Thymus (tissue), 11 donors: Measurements from ENCODE around the gene POLD3. TPM values are rescaled to one million over a fixed set of nuclear protein-coding genes. Genes with fewer than 3 reads are reported as not detected.

ENCODE experiments used
- DNase-seq, 9 donors: peaks; one replicate each; pipeline ENCODE4 v3.0.0-alpha.2; 2013; ENCODE audit warnings: low spot score in 9 of 9, low read depth in 6 of 9, missing footprints in 1 of 9
- H3K27ac ChIP-seq, 2 donors: one replicate each; pipeline ENCODE4 v1.5.1; 2013; ENCODE audit warnings: control low read depth in 1 of 2, low read depth in 1 of 2, low read length in 1 of 2, mild to moderate bottlenecking in 1 of 2, moderate library complexity in 1 of 2
- H3K27me3 ChIP-seq, 2 donors: one replicate each; pipeline ENCODE4 v1.5.1; 2013; ENCODE audit warnings: low read length in 1 of 2; ENCODE audit not compliant: control insufficient read depth in 2 of 2, insufficient read depth in 1 of 2
- H3K36me3 ChIP-seq, 2 donors: one replicate each; pipeline ENCODE4 v1.5.1; 2013; ENCODE audit warnings: low read length in 1 of 2, mild to moderate bottlenecking in 1 of 2, moderate library complexity in 1 of 2; ENCODE audit not compliant: control insufficient read depth in 2 of 2, insufficient read depth in 2 of 2
- H3K4me1 ChIP-seq, 2 donors: one replicate each; pipeline ENCODE4 v1.5.1; 2013; ENCODE audit warnings: low read length in 2 of 2; ENCODE audit not compliant: control insufficient read depth in 2 of 2, insufficient read depth in 2 of 2
- H3K4me3 ChIP-seq, 2 donors: one replicate each; pipeline ENCODE4 v1.5.1; 2013; ENCODE audit warnings: low read length in 2 of 2, control low read depth in 1 of 2, mild to moderate bottlenecking in 1 of 2
- H3K9me3 ChIP-seq, 2 donors: one replicate each; pipeline ENCODE4 v1.5.1; 2013; ENCODE audit warnings: low read length in 1 of 2, mild to moderate bottlenecking in 1 of 2; ENCODE audit not compliant: control insufficient read depth in 2 of 2, insufficient read depth in 1 of 2
- WGBS: extraction: QIAGEN DNeasy Blood & Tissue Kit; methylation state at CpG from one replicate; pipeline ENCODE4 v1.1.7; 2013; 5-methylcytosine and 5-hydroxymethylcytosine counted together
- polyA plus RNA-seq: library from polyadenylated mRNA; stranded (reverse); fragments of 200-250 nt; gene quantifications from one replicate; pipeline ENCODE4 v1.2.3, GENCODE V29; 2013
- total RNA-seq: library from RNA; stranded (reverse); fragments of 120-200 nt; gene quantifications from one replicate; pipeline ENCODE4 v1.2.4, GENCODE V29; 2013
- donor health status: healthy.

The POLD3 gene
- total and polyA plus RNA-seq, 2 donors, result 7.5 to 12.3 TPM

- Histone ChIP-seq H3K36me3 (no peaks in the 10 kb centered on the region), H3K27ac (no peak overlapping the region), H3K27me3 (no peaks in the 10 kb centered on the region), H3K4me1 (no peaks in the 10 kb centered on the region), H3K9me3 (no peaks in the 10 kb centered on the region), H3K4me3 (no peak overlapping the region)
- DNase-seq, result no peak
- 96% methylated on average over 7 of the region's 7 CpGs for WGBS
Observed at GRCh38 chr11:74673693-74674360, 81.4 kb downstream of the POLD3 start.

DNA sequence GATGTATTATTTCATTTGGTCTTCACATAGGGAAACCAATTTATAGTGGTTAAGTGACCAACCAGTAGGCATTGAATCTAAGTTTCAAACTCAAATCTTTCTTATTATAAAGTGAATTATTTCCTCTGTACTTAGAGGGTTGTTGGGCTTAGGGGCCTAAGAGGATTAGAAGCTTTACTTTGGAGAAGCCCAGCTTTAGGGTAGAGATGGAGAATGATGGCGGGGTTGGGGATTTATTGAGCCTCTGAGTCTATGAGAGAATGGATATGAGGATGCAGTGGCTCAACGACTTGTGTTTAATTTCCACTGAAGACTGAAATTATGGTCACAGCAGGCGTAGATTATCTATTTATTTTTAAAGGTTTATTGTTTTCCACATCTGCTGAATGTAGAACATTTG lies 83.4 kb downstream of the POLD3 start:
- no peaks in the 10 kb centered on the region for H3K36me3 ChIP-seq
- 95% methylated on average over 3 of the region's 3 CpGs for WGBS
- H3K27me3 ChIP-seq, result peaks cover 0 to under 1% of the 10 kb centered on the region in 2 donors
- H3K4me3 ChIP-seq, result no peak overlapping the region
- no peaks in the 10 kb centered on the region for H3K4me1 ChIP-seq
- no peaks in the 10 kb centered on the region for H3K9me3 ChIP-seq
- no peak for DNase-seq
- H3K27ac ChIP-seq, result no peak overlapping the region

- Histone ChIP-seq H3K9me3 (no peaks in the 10 kb centered on the region), H3K36me3 (no peaks in the 10 kb centered on the region), H3K4me3 (no peak overlapping the region), H3K27me3 (peaks cover 0 to 3% of the 10 kb centered on the region in 2 donors), H3K4me1 (no peaks in the 10 kb centered on the region), H3K27ac (no peak overlapping the region)
- no peak for DNase-seq
- WGBS, result 96% methylated on average over 5 of the region's 5 CpGs
Observed at GRCh38 chr11:74676596-74676995, 84.2 kb downstream of the POLD3 start.

DNA sequence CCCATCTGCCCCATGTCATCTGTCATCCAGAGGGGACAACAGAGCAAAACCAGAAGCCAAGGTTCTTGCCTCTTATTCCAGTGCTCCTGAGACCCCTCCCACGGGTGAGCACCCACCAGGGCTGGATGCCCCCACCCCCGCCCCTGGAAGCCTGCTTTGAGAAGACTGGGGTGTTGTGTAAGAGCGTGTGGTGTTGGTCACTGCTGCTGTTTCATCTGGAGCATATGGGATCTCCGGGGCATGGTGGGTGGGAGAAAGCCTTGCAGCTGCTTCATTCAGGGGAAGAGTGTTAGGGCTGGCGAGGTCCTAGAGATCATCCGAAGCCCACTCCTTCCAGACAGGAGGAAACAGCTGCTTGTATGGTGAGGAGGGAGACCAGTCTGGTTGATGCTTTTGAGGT lies 84.7 kb downstream of the POLD3 start:
- Histone ChIP-seq H3K9me3 (no peaks in the 10 kb centered on the region), H3K27ac (no peak overlapping the region), H3K27me3 (peaks cover 0 to 9% of the 10 kb centered on the region in 2 donors), H3K36me3 (no peaks in the 10 kb centered on the region), H3K4me1 (no peaks in the 10 kb centered on the region), H3K4me3 (no peak overlapping the region)
- 91% methylated on average over 6 of the region's 6 CpGs for WGBS
- no peak for DNase-seq

GRCh38 chr11:74678041-74678440 lies 85.7 kb downstream of the POLD3 start:
- H3K4me3 ChIP-seq, result no peak overlapping the region
- no peaks in the 10 kb centered on the region for H3K36me3 ChIP-seq
- no peaks in the 10 kb centered on the region for H3K4me1 ChIP-seq
- no peak for DNase-seq
- H3K27ac ChIP-seq, result no peak overlapping the region
- 96% methylated on average over 5 of the region's 5 CpGs for WGBS
- no peaks in the 10 kb centered on the region for H3K9me3 ChIP-seq
- peaks cover 5 to 18% of the 10 kb centered on the region in 2 donors for H3K27me3 ChIP-seq

GRCh38 chr11:74678591-74679512 lies 86.5 kb downstream of the POLD3 start:
- WGBS, result 92% methylated on average over 13 of the region's 13 CpGs
- Histone ChIP-seq H3K27me3 (peaks cover 12 to 26% of the 10 kb centered on the region in 2 donors), H3K4me1 (no peaks in the 10 kb centered on the region), H3K4me3 (no peak overlapping the region), H3K27ac (no peak overlapping the region), H3K36me3 (no peaks in the 10 kb centered on the region), H3K9me3 (no peaks in the 10 kb centered on the region)
- DNase-seq, result no peak

DNA sequence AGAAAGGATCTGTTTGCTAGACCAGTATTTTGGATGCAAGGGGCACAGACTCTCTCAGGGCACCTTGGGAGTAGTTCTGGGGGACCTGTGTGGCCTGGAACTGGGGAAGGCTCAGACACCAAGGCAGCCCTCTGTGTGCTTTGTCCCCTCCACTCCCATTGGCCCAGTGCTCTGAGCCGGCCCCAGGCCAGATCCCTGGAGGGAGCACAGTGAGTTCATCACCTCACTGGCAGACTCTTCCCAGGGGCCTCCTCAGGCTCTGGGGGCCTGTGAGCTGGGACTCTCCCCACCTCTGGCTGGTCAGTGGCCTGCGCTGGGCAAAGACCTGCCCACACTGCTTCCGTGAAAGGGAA lies 87.1 kb downstream of the POLD3 start:
- H3K27me3 ChIP-seq, result peaks cover 18 to 32% of the 10 kb centered on the region in 2 donors
- no peaks in the 10 kb centered on the region for H3K4me1 ChIP-seq
- WGBS, result 98% methylated on average over 3 of the region's 3 CpGs
- no peaks in the 10 kb centered on the region for H3K36me3 ChIP-seq
- no peak for DNase-seq
- H3K9me3 ChIP-seq, result no peaks in the 10 kb centered on the region
- no peak overlapping the region for H3K4me3 ChIP-seq
- H3K27ac ChIP-seq, result no peak overlapping the region

- Histone ChIP-seq H3K4me1 (no peaks in the 10 kb centered on the region), H3K9me3 (no peaks in the 10 kb centered on the region), H3K4me3 (no peak overlapping the region), H3K27ac (no peak overlapping the region), H3K27me3 (peaks cover 18 to 37% of the 10 kb centered on the region in 2 donors), H3K36me3 (no peaks in the 10 kb centered on the region)
- DNase-seq, result no peak
- 95% methylated on average over 9 of the region's 9 CpGs for WGBS
Observed at GRCh38 chr11:74680035-74680671, 87.8 kb downstream of the POLD3 start.
